Globus pallidus (tissue), 1 donor: ENCODE results near the gene LIPJ.

ENCODE experiments used
- DNase-seq: peaks from one replicate; pipeline ENCODE4 v3.0.0-alpha.2; 2015; ENCODE audit warnings: low spot score

The LIPJ gene

DNA sequence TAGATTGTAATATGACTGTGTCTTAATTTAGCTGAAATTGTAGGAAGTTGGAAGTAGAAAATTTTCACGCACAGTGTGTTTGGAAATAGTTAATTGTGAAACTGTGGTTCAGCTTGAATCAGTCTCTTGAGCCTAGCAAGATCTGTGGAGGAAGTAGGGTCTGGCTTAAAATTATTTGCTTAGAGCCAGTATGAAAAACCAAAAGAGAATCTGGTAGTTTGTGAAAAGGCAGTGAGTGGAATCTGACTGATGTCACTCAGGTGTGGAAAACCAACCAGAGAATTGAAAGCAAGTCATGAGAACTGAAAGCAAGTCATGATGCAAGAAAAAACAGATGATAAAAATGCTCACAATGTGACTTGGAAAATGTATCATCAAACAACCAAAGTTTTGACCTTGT lies 11.5 kb downstream of the LIPJ start:
- no peak for DNase-seq

DNA sequence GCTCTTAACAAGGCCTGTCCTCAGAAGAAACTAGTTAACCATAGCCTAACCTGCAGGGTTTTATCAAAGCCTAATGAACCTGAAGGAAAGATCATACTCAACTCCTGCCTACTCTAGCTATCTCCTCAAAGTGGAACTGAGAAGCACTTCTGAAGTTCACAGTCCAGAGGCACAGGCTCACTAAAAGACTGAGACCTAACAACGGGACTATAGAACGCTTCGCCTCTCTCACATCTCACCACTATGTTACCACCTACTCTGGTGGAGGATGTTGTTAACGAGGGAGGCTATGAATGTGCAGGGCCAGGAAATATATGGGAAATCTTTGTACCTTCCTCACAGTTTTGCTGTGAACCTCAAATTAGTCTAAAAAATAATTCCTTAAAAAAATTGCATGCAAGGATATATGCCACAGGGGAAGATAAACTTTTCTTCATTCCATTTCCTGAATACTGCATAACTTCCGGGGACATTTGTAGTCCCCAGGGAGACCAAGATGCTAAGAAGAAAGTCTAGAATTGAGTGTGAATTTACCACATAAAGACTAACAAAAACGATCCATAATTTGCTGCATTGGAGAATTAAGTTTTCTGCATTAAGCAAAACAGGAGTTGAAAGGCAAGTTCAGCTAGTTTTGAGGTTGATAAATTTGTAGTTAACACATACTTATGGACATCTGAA lies 21.6 kb downstream of the LIPJ start:
- no peak for DNase-seq

DNA sequence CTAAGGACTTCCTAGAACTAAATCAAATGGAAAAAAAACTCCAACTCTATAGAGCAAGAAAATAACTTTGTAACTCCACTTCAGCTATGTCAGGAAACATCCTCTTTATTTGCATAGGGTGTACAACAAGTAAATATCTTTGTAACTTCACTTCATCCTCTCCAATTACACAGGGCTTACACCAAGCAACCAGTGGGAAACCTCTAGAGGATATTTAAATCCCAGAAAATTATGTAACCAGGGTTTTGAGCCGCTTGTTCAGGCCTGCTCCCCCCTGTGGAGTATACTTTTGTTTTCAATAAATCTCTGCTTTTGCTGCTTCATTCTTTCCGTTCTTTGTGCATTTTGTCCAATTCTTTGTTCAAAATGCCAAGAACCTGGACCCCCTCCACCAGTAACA lies 22.2 kb downstream of the LIPJ start:
- no peak for DNase-seq

DNA sequence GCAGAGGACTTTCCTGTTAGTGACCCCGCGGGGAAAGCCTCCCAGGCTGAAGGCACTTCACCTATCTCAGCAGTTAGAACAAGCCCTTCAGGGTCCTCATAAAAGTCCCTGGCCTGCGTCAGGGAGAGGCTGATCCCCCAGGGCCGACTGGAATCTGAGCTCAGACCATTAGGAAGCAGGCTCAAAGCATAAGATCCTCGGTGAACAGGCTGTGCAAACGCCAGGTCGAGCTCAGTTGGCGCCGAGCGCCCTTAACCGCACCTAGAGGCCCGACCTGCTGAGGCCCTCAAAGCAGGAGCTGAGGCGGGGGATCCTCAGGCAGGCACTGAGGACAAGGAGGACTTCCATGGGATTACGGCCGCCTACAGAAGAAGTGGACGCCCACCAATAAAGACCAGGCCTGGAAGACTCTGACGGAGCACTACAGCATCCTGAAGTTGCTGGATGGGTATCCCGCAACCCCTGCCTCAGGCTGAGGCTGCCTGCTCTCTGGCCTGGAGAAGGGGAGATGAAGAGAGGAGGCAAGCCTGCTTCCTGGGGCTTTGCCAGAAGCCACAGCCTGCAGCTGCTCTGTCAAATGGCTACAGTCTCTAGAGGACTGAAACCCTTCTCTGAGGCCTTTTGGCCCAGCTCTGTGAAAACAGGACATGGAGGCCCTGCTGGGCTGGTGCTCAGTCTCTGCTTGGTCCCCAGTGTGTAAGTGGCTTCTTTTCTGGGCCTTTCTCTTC lies 29.9 kb downstream of the LIPJ start:
- DNase-seq: peak; percentile 30

DNA sequence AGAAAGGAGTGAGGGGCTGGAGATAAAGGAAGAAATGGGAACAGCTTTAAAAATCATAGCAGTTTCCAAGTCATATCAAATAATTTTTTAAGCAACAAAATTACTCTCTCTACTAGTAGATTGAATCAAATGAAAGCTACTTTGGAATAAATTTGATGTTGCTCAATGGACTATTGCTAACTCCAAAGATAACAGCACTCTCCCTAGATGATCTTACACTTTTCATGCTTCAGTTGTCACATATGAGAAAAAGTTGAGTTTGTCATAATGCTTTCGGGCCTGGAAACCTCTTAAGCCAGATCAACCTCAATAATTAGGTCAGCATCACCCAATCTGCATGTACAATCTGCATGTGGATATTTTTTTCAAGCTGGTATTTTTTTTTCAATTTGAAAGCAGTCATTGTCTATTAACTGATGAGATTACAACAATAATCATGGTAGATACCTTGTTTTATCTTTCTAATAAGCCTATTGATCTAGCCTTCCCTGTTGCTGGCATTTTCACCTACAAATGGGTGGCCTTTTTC lies 31.3 kb downstream of the LIPJ start:
- DNase-seq: no peak

DNA sequence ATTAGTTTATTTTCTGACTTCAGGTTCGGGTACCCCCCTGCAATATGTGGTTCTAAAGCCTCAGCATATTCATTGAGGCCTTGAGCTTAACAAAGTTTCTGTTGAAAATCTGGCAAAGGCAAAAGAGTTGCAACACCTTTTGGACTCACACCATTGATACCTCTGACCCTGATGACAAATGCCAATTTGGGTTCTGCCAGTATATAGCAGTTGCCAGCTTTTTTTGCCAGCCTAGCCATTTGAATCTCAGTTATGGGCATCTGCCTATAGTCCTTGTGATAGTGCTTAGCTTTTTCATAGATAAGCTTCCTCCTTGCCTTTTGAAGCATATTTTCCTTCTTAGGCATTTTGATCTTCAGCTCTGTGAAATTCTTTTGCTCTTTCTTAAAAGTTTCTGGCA lies 31.9 kb downstream of the LIPJ start:
- no peak for DNase-seq

DNA sequence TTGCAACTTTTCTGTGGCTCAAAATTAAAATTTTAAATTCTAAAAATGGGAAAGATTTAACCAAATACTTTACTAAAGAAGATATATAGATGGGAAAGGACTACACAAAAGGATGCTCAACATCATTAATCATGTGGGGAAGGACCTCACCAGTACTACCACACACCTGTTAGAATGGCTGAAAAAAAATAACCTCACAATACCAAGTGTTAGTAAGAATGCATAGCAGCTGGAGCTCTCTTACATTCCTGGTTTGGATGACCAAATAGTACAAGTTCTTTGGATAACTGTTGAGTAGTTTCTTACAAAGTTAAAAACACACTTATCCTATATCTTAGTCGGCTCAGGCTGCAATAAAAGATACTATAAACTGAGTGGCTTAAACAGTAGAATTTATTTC lies 33.9 kb downstream of the LIPJ start:
- no peak for DNase-seq

DNA sequence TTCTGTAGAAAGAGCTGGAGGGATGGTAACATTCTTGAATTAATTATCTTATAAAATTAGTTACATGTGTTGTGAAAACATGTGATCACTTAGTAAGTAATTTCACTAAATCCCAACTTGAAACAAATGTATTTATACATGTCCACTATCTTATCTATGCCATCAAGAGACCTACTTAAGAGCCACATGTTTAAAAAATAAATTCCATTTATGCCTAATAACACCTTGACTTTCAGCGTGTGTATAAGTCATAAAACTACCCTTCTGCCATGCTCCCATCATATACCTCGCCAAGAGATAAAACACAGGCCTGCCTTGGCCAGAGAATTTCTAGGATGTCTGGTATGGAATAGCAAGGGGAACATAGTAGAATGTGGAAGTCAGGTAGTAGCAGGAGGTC lies 37.3 kb downstream of the LIPJ start:
- no peak for DNase-seq

DNA sequence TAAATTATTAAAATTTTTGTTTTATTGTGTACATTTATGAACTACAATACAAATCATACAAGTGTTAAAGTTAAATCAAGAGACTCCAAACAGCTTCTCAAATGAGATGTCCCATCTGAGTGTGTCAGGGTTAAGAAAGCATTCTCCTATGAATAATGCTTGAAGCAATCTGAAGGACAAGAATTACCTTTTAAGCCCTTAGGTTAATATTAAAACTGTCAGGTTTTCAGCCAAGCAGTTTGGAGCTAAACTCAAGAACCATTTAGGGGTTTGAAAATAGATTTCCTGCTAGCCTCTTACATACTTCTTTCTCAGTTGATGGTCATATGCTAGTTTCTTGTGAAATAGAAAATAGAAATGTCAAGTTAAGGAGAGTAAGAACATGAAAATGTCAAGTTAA lies 38.3 kb downstream of the LIPJ start:
- no peak for DNase-seq

DNA sequence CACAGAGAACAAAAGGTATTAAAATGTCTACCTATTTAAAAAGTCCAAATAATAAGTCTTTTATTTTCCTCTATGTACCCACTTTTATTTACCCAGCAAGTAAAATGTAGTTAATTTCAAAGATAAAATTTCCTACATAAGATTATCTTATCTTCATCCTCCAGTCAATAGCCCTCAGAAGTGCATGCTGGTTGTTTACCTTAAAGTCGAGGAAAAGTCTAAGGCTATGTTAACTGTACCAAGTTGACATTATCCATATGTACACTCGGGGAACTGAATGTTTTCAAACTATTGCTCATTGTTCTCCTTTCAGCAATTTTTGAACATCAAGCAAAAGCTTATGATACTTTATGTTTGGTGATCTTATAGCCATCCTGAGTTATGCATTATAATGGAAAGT lies 53.6 kb downstream of the LIPJ start:
- DNase-seq: no peak

DNA sequence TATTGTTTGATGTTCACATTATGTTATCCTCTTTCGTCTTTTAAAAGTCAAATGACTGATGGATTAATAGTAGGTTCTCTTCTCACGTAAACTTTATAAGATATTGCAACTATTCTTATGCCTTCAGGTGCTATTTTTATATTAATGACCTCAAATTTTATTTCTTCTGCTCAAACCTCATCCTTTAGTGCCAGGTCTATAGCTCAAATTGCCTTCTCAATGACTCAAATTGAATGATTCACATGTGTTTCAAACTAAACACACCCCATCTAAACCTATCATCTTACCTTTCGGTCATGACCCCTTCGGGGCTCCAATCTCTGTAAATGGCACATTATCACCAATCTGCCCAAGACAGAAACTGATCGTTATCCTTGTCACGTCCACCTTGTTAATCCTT lies 55.6 kb downstream of the LIPJ start:
- DNase-seq: no peak

DNA sequence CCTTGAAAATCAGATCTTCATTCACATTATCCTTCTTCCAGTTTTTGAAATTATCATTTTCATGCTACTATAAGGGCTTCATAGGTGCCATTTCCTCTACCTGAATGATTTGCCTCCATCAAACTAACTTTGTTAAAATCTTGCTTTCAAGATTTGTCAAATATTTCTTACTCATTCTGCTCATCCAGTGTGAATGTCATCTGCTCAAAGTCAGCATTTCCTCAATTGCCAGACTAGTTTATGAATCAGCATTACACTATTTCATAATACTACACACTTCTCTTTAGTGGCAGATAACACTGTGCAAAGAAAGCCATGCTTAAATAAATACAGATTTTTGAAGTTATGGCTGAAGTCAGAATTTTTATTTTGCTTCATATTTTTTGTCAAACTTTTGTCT lies 56.4 kb downstream of the LIPJ start:
- no peak for DNase-seq

DNA sequence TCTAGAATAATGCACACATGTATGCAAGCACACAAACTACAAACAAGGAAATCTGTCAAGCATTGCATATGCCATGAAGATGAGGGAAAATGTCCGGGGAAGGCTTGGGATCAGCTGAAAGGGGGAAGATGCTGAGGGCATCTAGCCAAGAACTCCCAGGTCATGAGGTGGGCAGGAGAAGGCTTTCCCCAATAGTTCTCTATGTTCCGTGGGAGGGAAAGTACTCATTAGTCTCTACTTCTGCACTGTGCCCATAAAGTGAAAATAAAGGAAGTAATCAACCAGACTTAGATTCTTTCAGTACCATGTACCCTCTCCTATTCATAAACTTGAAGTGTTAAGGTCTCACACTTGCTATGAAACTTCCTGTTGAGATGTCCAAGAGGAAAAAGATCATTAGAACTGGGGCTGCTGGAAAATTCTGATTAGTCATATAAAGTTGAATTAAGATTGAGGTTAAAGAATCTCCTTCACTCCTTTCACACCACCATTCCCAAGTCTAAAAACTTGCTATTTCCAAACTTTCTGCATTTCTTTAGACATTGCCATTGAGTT lies 60.6 kb downstream of the LIPJ start:
- no peak for DNase-seq

DNA sequence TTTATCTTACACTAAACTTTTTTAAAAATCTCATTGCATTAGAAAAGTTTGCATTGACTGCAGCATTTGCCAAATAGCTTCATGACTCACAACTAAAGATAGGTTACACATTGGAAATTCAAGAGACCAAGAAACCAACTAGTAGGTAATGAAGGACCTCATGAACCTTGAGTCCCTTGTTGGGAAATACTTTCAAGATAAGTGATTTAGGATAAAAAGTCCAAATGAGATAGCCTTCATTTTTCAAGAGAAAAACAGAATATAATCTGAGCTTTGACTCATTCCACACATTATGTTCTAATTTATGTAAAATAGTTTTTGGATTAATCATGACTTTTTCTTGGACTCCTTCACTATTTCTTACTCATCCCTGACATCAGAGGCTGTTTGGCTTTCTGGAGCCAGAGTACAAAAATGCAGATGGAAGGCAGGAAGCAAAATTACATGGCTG lies 64.6 kb downstream of the LIPJ start:
- DNase-seq: no peak

DNA sequence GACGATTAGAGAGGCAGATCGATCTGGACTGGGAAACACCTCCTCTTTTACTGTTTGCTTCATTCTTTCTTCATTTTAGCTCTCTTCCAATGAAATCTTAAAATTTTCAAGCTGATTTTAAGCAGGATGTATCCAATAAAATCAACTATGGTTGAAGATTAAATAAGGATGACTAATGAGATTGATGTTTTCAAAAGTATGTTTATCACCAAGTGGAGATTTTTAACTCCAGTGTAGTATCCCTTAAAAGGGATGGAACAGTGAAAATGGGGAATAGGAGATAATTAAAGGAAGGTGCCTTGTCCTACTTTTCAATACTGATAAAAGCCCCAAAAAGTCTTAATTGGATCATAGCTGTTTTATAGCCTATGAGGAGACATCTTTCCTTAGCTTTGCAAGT lies 66.1 kb downstream of the LIPJ start:
- no peak for DNase-seq
